Stimulated activated CD8-positive, alpha-beta memory T cell treated with anti-CD3 and anti-CD28 coated beads, Interleukin-12 subunit alpha, Interleukin-12 subunit beta, amount 100 ng/mL, for 24 hours (primary cell): ENCODE measurements around the gene SLCO1A2.

Experiments used
- DNase-seq: peaks from one replicate; pipeline ENCODE4 v3.0.0-alpha.2; 2020; ENCODE audit errors: extremely low read depth

SLCO1A2 gene

DNA sequence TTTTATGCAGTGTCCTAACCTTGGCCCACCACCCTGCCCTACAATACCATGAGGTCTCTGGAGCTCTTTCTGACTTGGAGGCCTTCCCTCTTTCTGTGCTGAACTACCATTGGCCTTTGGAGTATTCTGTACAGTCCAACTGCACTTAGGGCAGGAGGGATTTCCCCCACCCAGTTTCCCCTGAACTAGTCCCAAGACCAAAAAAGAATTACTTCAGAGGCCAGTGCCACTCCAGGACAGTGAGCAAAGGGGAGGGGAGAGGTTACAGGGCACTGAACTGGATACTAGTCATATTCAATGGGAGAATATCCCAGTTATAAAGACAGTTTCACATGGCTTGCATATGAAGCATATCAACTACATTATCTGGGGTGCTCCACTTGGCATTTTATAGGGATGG is 6.1 kb downstream of the SLCO1A2 start:
- DNase-seq: no peak

DNA sequence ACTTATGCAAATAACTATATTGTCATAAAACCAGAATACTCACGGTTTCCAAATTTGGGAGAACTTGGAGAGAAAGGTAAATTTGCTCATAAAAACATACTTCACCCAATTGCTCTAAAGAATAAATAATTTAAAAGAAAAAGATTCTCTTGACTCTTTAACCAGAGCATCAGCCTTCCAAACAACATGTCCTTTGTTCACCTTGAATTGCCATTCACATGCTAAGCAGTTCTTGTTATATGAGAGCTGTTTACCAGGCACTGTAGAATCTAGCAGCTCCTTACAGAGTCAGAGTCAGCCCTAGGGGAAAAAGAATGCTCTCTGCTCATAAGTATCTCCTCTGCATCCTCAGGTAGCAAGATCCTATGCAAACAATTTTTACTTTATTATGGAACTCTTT is 10.2 kb downstream of the SLCO1A2 start:
- no peak for DNase-seq

DNA sequence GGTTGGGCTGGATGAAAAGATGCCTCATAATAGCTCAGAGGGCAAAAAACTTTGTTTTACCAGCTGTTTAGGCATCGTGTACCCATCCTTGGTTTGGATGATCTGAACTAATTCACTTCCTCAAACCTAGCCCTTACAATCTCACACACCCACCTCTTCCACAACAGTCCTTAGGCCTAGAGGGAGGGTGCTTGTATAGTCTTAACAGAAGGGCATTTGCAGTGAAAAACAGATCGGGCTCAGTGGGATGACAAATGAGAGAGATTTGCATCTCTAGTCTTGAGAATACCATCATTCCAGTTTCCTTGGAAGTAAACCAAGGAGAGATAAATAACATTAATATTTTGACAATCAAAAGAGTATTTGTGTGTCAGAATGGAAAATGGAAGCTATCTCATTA is 11.0 kb downstream of the SLCO1A2 start:
- no peak for DNase-seq

DNA sequence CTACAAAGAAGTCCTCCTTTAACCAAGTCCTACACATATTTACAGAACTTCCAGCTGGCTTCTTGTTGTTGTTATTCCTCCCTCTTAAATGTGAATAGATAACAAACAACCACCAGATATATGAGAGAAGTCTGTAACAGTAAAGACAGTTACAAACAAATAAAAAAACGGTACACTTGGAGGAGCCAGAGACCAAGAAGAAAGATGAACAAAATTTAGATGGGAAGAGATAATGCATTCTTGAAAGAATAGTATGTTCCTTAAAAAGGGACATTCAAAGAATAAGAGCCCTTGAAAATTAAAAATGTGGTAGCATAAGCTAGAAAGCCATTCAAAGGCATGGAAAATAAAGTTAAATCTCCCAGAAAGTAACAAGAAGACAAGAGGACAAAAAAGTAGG is 25.9 kb downstream of the SLCO1A2 start:
- no peak for DNase-seq

DNA sequence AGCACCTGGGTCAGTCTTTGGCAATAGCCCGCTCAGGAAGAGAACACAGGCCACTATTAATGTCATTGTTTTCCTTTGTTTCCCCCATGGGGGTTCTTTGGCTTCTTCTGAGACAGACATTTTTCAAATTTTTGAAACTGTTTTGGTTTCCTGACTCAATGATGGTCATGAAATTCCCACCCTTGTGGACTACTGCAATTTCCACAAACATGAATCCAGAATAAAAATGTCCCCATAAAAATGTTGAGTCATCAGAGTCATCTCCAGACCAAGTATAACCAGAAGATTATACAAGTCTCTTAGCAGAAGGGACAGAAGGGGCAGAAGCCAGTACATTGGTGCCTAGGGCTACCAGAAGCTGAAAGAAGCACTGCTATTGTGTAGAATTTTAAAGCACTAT is 29.1 kb downstream of the SLCO1A2 start:
- DNase-seq: no peak

DNA sequence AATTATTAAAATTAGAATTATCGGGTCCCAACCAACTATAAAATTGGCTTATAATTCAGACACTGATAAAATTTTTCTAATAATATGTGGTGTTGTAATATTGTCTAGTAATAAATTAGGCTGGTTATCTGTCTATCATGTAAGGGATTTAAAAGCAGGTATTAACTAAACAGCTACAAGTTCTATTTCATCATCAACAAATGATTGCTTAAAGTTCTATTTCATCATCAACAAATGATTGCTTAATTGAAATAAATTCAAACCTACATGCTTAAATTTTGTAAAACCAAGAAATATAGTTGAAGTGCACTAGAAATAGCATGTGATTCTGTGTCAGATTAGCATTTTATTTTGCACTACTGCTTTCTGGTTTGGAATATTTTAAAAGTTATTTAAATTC is 34.1 kb downstream of the SLCO1A2 start:
- no peak for DNase-seq

DNA sequence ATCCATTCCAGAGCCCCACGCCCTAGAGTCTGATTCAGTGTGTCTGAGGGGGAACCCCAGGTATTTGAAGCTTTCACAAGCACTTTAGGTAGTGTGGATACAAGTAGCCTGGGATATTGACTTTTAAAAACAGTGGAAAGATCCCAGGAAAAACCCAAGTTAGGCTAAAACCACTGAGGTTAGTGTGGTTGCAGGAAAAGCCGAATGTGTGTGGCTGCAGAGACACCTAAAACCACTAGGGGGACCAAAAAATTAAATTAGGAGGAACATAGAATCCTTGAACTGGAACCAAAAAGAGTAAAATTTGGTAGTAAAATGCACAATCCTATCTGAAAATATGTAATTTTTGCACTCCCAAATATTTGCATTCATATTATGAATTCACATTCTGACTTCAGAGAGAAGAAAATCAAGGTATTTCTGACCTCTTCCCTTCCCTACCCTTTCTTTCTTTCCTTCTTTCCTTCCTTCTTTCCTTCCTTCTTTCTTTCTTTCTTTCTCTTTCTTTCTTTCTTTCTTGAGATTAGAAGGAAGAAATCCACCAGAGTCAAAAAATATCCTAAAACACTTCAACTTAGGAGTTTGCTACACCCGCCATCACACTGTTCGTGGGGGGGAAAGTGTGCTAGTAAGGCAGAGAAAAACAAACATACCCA is 37.8 kb downstream of the SLCO1A2 start:
- DNase-seq: no peak

DNA sequence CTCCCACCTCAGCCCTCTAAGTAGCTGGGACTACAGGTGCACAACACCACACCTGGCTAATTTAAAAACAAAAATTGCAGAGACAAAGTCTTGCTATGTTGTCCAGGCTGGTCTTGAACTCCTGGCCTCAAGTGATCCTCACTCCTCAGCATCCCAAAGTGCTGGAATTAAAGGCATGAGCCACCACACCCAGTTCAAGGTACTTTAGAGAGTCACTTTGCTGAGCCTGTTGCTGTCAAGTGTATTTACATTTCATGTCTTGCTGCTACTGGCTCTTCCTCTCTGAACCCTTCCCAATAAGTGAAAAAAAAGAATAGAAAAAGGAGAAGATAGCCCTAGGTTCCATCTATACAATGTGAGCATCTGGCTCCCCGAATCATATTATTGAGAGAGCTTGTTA is 38.4 kb downstream of the SLCO1A2 start:
- DNase-seq: no peak

DNA sequence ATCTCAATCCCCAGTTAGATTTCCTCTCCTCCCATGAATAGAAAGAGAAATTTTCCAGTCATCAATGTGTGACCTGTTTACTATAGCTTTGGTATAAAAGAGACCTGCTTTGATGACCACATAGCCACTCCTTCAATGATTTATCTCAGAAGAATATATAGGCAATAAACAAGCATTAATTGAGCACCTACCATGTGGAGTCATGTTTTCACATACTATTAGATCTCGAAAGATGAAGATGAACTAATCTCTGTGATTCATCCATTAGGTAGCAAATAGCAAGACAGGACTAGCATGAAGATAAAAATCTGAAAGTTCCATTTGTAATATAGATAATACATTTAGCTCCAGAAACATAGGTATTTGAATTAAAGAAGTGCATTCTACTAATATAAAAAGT is 40.5 kb downstream of the SLCO1A2 start:
- DNase-seq: no peak

DNA sequence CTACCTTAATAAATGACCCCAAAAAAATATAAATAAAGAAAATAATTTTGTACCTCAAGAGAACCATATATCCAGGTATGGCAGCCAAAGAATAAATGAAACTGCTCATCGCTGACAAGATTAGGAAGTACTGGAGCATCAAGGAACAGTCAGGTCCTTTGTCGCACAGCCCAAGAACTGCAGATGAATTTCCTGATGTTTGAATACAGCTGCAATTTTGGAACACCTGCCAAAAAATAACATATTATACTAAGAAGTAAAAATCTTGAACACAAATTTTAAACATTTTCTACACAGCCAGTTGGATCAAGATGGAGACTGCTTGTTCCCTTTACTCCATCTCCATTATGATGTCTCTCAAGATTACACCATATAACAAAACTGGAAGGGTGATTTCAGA is 42.6 kb downstream of the SLCO1A2 start:
- no peak for DNase-seq

DNA sequence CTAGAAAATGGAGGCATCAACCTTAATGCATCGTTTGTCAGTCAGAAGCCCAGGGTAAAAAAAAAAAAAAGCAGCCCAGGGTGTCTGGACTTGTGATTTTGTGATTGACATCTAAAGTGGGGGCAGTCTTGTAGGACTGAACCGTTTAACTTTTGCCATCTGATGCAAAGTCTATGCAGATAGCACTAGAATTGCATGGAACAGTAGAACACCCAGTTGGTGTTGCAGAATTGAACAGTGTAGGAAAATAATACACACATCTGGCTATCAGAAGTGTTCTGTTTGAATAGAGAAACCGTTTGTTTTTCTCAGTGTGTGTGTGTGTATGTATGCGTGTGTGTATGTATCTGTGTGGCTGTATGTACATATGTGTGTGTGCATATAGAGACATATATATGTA is 45.0 kb downstream of the SLCO1A2 start:
- DNase-seq: no peak

DNA sequence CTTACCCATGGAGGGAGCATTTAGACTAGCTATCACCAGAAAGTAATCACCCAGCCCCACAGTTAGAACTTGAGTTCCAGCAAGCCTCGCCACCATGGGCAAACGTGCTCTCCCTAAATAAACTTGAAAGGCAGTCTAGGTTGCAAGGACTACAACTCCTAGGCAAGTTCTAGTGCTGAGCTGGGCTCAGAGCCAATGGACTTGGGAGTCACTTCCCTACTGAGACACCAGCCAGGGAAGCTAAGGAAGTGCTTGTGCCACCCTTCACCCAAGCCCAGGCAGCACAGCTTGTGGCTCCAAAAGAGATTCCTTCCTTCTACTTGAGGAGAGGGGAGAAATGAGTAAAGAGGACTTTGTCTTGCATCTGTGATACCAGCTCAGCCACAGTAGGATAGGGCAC is 57.9 kb downstream of the SLCO1A2 start:
- DNase-seq: no peak

DNA sequence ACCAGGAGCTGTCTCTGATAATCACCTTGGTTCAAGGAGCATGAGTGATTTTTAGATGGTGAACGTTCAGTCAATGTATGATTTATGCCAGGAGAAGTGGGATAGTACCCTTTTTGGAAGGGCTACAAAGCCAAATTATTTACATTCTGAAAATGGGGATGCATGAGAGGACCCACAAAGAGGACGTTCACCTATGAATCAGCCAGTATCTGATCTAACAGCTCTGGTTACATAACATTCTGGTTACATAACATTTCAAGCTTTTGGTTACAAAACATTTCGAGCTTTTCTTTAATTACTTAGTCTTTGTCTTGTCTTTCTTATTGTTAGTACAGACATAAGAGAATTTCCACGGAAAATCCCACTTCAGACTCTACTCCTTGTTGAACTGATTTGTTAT is 68.8 kb downstream of the SLCO1A2 start:
- no peak for DNase-seq

DNA sequence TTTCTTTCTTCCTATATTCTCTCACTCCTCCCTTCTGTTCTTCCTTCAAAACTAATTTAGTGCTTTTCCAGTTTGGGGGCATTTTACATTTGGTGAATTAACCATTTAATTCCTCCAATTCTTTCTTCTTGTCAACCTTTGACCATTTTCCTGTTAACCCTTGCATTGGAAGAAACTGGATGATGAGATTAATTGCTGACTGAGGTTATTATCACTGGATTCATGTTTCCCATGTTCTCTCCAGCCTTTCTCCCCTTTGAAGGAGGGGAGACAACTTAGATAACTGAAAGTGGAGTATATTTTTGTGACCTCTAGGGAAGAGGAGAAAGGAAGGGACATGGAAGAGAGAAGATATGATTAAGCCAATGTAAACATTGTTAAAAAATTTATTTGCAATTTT is 70.5 kb downstream of the SLCO1A2 start:
- no peak for DNase-seq

DNA sequence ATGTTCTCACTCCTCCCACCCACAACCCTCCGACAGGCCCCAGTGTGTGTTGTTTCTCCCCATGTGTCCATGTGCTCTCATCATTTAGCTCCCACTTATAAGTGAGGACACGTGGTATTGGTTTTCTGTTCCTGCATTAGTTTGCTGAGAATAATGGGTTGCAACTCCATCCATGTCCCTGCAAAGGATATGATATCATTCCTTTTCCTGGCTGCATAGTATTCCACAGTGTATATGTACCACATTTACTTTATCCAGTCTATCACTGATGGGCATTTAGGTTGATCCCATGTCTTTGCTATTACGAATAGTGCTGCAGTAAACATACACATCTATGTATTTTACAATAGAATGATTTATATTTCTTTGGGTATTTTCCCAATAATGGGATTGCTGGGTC is 77.5 kb downstream of the SLCO1A2 start:
- no peak for DNase-seq

DNA sequence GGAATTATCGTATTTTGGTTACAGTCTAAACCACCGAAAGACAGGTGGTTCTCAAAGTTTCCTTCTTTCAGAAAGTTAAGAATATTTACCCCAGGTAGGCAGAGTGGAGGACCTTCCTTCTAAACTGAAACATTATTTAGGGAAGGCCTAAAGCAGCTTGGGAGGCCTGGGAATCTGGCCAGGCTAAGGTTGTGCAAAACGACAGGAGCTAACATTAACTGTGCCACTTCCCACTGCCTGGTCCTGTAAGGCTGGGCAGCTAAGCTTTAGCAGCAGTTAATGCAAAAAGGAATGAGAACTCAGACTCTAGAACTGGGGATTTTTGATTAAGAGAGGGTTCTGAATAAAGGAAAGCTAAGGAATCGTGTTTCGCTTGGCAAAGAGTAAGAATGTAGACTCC is 82.6 kb downstream of the SLCO1A2 start:
- DNase-seq: no peak

DNA sequence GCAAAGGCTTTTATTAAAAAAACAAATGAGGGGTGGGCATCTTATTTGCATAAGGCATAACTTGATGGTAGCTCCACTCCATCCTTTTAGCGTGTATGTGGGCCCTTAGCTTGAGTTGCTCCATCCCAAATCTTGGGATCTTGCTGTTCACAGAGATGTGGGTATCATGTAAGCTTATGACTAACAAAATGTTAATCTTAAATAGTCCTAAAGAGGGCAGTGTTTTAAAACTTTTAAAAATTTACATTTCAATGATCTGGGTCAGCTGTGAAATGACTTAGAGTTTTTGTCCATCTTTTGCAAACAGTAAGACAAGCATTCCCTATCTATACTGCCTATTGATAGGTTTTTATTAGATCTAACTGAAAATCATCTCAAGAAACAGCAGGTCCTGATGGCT is 86.0 kb downstream of the SLCO1A2 start:
- DNase-seq: no peak

DNA sequence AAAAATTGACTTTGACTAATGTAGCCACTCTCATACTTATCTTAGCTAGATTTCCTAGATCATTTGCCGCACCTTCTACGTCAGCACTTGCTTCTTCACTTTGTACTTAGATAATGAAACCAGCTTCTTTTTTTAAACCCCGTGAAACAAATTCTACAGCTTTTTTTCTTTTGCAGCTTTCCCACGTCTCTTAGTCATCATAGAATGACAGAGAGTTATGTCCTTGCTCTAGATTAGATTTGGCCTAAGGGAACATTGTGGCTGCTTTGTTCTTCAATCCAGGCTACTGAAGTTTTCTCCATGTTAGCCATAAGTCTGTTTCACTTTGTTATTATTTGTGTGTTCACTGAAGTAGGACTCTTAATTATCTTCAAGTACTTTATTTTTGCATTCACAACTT is 94.9 kb downstream of the SLCO1A2 start:
- DNase-seq: no peak

DNA sequence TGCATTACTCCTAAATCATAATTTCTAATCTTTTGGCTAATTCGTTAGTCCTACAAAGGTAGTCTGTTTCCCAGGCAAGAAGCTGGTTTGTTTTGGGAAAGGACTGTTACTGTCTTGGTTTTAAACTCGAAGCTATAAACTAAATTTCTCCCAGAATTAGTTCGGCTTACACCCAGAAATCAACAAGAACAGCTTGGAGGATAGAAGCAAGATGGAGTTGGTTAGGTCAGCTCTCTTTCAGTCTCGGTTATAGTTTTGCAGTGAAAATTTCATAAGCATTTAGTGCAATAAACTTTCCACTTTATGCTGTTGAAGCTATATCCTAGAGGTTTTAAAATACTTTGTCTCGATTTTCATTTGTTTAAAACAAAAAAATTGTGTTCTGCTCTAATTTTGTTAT is 100.3 kb downstream of the SLCO1A2 start:
- no peak for DNase-seq

DNA sequence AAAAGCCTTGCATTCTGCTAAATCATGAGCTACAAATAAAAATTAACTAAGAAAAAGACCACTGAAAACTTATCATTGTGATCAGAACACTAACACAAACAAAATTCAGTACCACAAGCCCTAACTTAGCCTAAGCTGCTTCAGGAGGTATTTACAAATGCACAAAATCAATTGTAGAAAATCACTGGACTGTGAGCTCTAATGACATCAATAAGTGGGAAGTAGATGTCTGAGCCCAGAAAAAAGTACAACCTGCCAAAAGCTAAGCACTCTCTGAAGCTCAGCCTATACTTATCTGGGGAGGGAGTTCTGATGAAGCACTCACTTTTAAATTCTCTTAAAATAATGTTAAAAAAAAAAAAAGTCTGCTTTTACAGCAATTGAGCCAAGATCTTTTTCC is 110.8 kb downstream of the SLCO1A2 start:
- DNase-seq: no peak

DNA sequence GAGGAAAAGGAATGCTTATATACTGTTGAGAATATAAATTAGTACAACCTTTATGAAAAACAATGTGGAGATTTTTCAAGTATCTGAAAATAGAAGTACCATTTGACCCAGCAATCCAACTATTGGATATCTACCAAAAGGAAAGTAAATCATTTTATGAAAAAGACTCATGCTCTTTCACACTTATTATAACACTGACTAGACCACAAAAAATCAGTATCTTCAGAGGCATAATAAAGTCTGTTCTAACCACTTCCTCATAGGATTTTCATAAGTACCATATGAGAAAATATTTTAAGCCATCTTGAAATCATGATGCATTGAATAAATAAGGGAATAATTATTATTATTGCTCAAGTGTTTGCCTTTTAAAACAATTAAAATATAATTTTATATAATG is 112.9 kb downstream of the SLCO1A2 start:
- DNase-seq: no peak

DNA sequence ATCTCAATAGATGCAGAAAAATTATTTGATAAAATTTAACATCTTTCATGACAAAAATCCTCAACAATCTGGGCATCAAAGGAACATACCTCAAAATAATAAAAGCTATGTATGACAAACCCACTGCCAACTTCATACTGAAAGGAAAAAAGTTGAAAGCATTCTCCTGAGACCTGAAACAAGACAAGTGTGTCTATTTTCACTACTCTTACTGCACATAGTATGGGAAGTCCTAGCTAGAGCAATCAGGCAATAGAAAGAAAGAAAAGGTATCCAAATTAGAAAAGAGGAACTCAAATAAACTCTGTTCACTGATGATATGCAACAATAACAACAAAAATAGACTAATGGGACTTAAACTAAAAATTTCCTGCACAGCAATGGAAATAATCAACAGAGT is 113.6 kb downstream of the SLCO1A2 start:
- no peak for DNase-seq

DNA sequence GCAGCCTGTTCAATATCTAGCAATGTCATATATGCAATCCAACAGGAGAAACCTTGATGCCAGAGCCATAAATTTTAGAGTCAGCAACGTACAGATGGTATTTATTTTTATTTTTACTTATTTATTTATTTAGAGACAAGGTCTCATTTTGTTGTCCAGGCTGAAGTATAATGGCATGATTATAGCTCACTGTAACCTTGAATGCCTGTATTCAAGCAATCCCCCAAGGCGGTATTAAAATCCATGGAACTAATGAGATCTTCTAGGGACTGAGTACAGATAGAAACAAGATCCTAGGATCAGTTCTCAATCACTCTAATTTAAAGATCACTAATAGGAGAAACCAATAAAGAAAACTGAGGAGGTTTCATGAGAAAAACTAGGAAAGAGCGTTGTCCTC is 114.5 kb downstream of the SLCO1A2 start:
- DNase-seq: no peak

DNA sequence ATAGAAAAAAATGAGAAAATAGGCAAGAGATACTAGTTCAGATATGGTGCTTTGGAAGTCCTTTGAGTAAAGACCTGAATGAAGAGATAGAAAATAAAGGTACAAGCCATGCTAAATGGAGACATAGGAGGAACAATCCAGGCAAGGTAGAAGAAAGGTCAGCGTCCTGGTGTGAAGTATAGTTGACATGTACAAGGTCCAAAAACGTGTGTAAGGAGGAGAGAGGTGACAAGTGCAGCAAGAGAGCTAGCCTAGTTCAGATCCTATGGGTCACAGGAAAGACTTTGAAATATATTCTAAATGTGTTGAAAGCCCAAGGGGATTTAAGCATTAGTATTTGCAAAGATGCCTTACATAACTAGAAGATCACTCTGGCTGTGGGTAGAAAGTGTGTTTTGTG is 115.5 kb downstream of the SLCO1A2 start:
- DNase-seq: no peak
